Neural progenitor cell (in vitro differentiated cells): ENCODE measurements around the gene RAD51B. TPM values are rescaled to one million over a fixed set of nuclear protein-coding genes. Genes with fewer than 3 reads are reported as not detected.

Experiments used
- DNase-seq: peaks from one replicate; pipeline ENCODE4 v3.0.0-alpha.2; 2016; ENCODE audit warnings: low spot score
- H2AFZ ChIP-seq: fragments of 200-600 bp; sonication (generic); replicated peaks from 2 replicates; pipeline ENCODE4 v1.6.1; 2016; ENCODE audit warnings: antibody characterized with exemption
- H3F3A ChIP-seq: fragments of 200-600 bp; sonication (generic); 2 replicates; pipeline ENCODE4 v1.6.1; 2016; ENCODE audit warnings: antibody characterized with exemption, low read depth
- H3K27ac ChIP-seq: fragments of 200-600 bp; sonication (generic); 2 replicates; pipeline ENCODE4 v1.5.1; 2016; ENCODE audit warnings: mild to moderate bottlenecking
- H3K27me3 ChIP-seq: fragments of 200-600 bp; sonication (generic); 2 replicates; pipeline ENCODE4 v1.6.1; 2016; ENCODE audit warnings: mild to moderate bottlenecking, moderate library complexity
- H3K36me3 ChIP-seq: fragments of 200-600 bp; sonication (generic); 2 replicates; pipeline ENCODE4 v1.5.1; 2016
- H3K4me1 ChIP-seq: fragments of 200-600 bp; sonication (generic); 2 replicates; pipeline ENCODE4 v1.6.1; 2016; ENCODE audit warnings: mixed run types
- H3K4me2 ChIP-seq: fragments of 200-600 bp; sonication (generic); 2 replicates; pipeline ENCODE4 v1.6.1; 2016
- H3K4me3 ChIP-seq: fragments of 200-600 bp; sonication (generic); 2 replicates; pipeline ENCODE4 v1.5.1; 2016
- H3K79me2 ChIP-seq: fragments of 200-600 bp; sonication (generic); 2 replicates; pipeline ENCODE4 v1.6.1; 2016; ENCODE audit warnings: low read depth
- H3K9ac ChIP-seq: fragments of 200-600 bp; sonication (generic); 2 replicates; pipeline ENCODE4 v1.6.1; 2016
- H3K9me3 ChIP-seq: fragments of 200-600 bp; sonication (generic); 2 replicates; pipeline ENCODE4 v1.5.1; 2016; ENCODE audit warnings: low read depth
- H4K20me1 ChIP-seq: fragments of 200-600 bp; sonication (generic); 2 replicates; pipeline ENCODE4 v1.6.1; 2016; ENCODE audit warnings: low read depth
- H3K27ac Mint-ChIP-seq: 3 replicates; pipeline ENCODE4 v1.8.0; 2021; ENCODE audit warnings: mixed read lengths
- H3K27me3 Mint-ChIP-seq: 2 replicates; pipeline ENCODE4 v1.8.0; 2022; ENCODE audit warnings: low read depth, mild to moderate bottlenecking, inconsistent platforms, moderate library complexity, mixed read lengths; ENCODE audit not compliant: insufficient read depth
- H3K36me3 Mint-ChIP-seq: 3 replicates; pipeline ENCODE4 v1.8.0; 2021; ENCODE audit warnings: mixed read lengths
- H3K4me1 Mint-ChIP-seq: 3 replicates; pipeline ENCODE4 v1.8.0; 2021; ENCODE audit warnings: mixed read lengths
- H3K4me3 Mint-ChIP-seq: 3 replicates; pipeline ENCODE4 v1.8.0; 2021; ENCODE audit warnings: mild to moderate bottlenecking, moderate library complexity, mixed read lengths
- H3K9me3 Mint-ChIP-seq: 3 replicates; pipeline ENCODE4 v1.8.0; 2020; ENCODE audit warnings: mixed read lengths
- EZH2 ChIP-seq: fragments of 200-600 bp; sonication (generic); IDR thresholded peaks from 2 replicates; pipeline ENCODE4 v1.6.1; 2017; ENCODE audit warnings: antibody characterized with exemption, mild to moderate bottlenecking, moderate library complexity
- EZH2phosphoT487 ChIP-seq: fragments of 200-600 bp; sonication (generic); IDR thresholded peaks from 2 replicates; pipeline ENCODE4 v1.6.1; 2017; ENCODE audit warnings: antibody characterized with exemption
- total RNA-seq: library from RNA; depleted of rRNA; stranded (reverse); fragments of >200 nt; gene quantifications from 2 replicates; pipeline ENCODE4 v1.2.3, GENCODE V29; 2015; ENCODE audit warnings: low replicate concordance
- TF ChIP-seq, protein P1 (sequence below): fragments of 200-600 bp; sonication (generic); IDR thresholded peaks from 2 replicates; pipeline ENCODE4 v1.5.1; 2017; ENCODE audit warnings: antibody characterized with exemption, mild to moderate bottlenecking

Gene RAD51B
- total RNA-seq, 1 donor from 2014 or later = 50.5 TPM

DNA sequence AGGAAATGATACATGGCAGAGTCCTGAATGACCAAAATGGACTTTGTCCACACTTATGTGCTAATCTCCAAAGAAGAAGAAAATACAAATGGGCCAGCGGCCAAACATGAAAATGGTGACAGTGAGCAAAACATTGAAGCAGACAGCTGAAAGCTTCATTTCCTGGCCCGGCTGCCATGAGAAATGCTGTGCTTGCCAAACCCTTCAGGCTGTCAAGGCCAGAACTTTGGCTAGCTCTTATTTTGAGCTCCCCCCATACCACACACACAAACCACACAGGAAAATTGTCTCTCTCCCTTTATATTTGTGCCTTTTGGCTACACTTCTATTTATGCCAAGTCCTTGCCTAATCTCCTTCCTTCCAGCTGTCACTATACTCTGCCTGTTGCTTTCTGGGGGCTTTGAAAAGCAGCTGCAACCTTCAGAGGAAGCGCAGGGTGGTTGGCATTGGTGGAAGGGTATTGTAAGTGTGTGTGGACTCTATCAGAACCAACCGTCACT lies 323.8 kb downstream of the RAD51B start:
- no peak for TF ChIP-seq EZH2
- TF ChIP-seq, protein P1, sequence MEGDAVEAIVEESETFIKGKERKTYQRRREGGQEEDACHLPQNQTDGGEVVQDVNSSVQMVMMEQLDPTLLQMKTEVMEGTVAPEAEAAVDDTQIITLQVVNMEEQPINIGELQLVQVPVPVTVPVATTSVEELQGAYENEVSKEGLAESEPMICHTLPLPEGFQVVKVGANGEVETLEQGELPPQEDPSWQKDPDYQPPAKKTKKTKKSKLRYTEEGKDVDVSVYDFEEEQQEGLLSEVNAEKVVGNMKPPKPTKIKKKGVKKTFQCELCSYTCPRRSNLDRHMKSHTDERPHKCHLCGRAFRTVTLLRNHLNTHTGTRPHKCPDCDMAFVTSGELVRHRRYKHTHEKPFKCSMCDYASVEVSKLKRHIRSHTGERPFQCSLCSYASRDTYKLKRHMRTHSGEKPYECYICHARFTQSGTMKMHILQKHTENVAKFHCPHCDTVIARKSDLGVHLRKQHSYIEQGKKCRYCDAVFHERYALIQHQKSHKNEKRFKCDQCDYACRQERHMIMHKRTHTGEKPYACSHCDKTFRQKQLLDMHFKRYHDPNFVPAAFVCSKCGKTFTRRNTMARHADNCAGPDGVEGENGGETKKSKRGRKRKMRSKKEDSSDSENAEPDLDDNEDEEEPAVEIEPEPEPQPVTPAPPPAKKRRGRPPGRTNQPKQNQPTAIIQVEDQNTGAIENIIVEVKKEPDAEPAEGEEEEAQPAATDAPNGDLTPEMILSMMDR = no peak
- TF ChIP-seq EZH2phosphoT487 = no peak
- Mint-ChIP-seq H3K27me3 (no peaks in the 10 kb centered on the region), H3K4me1 (peaks cover 51% of the 10 kb centered on the region), H3K36me3 (no peaks in the 10 kb centered on the region), H3K27ac (peak overlapping the region; percentile 61), H3K9me3 (peaks cover 4% of the 10 kb centered on the region), H3K4me3 (no peak overlapping the region)
- Histone ChIP-seq H3K9me3 (no peaks in the 10 kb centered on the region), H2AFZ (no peak overlapping the region), H3F3A (peaks cover 17% of the 10 kb centered on the region), H3K4me2 (no peak overlapping the region), H3K36me3 (no peaks in the 10 kb centered on the region), H3K9ac (no peak overlapping the region), H4K20me1 (no peaks in the 10 kb centered on the region), H3K27ac (no peak overlapping the region), H3K79me2 (no peaks in the 10 kb centered on the region), H3K4me3 (no peak overlapping the region), H3K27me3 (no peaks in the 10 kb centered on the region), H3K4me1 (peaks cover 30% of the 10 kb centered on the region)
- no peak for DNase-seq

DNA sequence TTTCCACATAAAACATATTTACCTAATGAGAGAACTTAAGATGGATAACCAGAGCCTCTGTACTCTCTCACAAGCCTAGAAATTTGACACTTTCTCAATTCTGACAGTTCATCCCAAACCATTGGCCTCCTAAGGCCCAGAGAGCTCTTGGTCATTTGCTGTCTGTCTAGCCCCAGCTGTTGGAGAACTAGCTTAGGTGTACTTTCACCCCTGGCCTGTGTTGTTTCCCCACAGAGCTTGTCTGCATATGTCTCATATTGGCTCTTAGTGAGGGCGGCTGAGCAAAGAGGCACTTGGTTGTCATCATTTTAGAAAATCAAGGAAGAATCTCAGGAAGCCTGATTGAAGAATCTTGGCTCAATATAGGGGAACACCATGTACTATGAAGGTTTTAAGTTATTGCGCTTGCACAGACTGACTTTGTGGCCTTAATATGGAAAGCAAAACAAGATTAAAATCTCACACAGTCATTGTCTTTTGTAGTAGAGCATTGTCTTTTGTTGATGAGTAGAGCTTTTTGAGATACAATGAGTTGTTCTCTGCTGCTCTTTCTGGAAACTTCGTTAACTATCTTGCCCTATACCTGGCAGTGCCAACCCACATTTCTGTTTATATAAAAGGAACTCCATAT lies 324.6 kb downstream of the RAD51B start:
- Mint-ChIP-seq H3K27me3 (no peaks in the 10 kb centered on the region), H3K4me1 (peaks cover 43% of the 10 kb centered on the region), H3K27ac (peak overlapping the region; percentile 61), H3K36me3 (peaks cover 6% of the 10 kb centered on the region), H3K4me3 (no peak overlapping the region), H3K9me3 (peaks cover 11% of the 10 kb centered on the region)
- TF ChIP-seq EZH2phosphoT487 = no peak
- TF ChIP-seq, protein P1 = no peak
- no peak for TF ChIP-seq EZH2
- Histone ChIP-seq H3K79me2 (no peaks in the 10 kb centered on the region), H3K4me3 (no peak overlapping the region), H3F3A (peaks cover 12% of the 10 kb centered on the region), H2AFZ (no peak overlapping the region), H3K9me3 (no peaks in the 10 kb centered on the region), H4K20me1 (no peaks in the 10 kb centered on the region), H3K36me3 (no peaks in the 10 kb centered on the region), H3K27me3 (no peaks in the 10 kb centered on the region), H3K27ac (no peak overlapping the region), H3K4me2 (no peak overlapping the region), H3K4me1 (peaks cover 23% of the 10 kb centered on the region), H3K9ac (no peak overlapping the region)
- DNase-seq = no peak

DNA sequence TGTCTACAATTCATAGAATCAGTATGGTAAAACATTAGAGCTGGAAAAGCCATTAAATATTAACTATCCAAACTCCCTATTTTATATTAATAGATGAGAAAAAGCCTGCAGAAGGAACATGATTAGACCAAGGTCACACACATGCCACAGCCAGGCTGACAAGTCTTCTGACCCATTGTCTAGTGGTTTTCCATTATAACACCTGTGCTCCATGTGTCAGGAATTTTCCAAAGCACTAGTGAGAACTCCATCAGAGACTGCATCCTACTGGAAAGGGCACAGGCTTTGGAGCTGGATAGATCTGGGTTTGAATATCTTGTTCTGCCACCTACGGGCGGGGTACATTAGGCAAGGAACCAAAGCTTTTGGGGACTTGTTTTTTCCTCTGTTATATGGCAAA lies 325.5 kb downstream of the RAD51B start:
- Histone ChIP-seq H3K27ac (no peak overlapping the region), H3K4me3 (no peak overlapping the region), H3K79me2 (no peaks in the 10 kb centered on the region), H2AFZ (no peak overlapping the region), H3K4me2 (no peak overlapping the region), H3K9ac (no peak overlapping the region), H3K4me1 (peaks cover 14% of the 10 kb centered on the region), H3F3A (peaks cover 7% of the 10 kb centered on the region), H3K36me3 (no peaks in the 10 kb centered on the region), H3K9me3 (no peaks in the 10 kb centered on the region), H4K20me1 (no peaks in the 10 kb centered on the region), H3K27me3 (no peaks in the 10 kb centered on the region)
- no peaks in the 10 kb centered on the region for H3K27me3 Mint-ChIP-seq
- no peak overlapping the region for H3K27ac Mint-ChIP-seq
- no peak overlapping the region for H3K4me3 Mint-ChIP-seq
- peaks cover 34% of the 10 kb centered on the region for H3K4me1 Mint-ChIP-seq
- TF ChIP-seq EZH2phosphoT487 (no peak), EZH2 (no peak)
- TF ChIP-seq, protein P1 = no peak
- H3K36me3 Mint-ChIP-seq = peaks cover 9% of the 10 kb centered on the region
- no peak for DNase-seq
- H3K9me3 Mint-ChIP-seq = peaks cover 14% of the 10 kb centered on the region
